ENCODE data around the gene PGM5.

Gene PGM5

GRCh38 chr9:68575817-68576216 is 219.4 kb downstream of the PGM5 start:
- TF ChIP-seq, protein P1, sequence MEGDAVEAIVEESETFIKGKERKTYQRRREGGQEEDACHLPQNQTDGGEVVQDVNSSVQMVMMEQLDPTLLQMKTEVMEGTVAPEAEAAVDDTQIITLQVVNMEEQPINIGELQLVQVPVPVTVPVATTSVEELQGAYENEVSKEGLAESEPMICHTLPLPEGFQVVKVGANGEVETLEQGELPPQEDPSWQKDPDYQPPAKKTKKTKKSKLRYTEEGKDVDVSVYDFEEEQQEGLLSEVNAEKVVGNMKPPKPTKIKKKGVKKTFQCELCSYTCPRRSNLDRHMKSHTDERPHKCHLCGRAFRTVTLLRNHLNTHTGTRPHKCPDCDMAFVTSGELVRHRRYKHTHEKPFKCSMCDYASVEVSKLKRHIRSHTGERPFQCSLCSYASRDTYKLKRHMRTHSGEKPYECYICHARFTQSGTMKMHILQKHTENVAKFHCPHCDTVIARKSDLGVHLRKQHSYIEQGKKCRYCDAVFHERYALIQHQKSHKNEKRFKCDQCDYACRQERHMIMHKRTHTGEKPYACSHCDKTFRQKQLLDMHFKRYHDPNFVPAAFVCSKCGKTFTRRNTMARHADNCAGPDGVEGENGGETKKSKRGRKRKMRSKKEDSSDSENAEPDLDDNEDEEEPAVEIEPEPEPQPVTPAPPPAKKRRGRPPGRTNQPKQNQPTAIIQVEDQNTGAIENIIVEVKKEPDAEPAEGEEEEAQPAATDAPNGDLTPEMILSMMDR (IDR thresholded peaks at IDR 0.05; ENCODE audit: low read depth, low read length, missing control alignments) = no peak
- DNase-seq (ENCODE audit: extremely low read depth, low read depth) = no peak
- H3K4me3 ChIP-seq (replicated peaks; ENCODE audit: low read depth, low read length) = no peak overlapping the region

DNA sequence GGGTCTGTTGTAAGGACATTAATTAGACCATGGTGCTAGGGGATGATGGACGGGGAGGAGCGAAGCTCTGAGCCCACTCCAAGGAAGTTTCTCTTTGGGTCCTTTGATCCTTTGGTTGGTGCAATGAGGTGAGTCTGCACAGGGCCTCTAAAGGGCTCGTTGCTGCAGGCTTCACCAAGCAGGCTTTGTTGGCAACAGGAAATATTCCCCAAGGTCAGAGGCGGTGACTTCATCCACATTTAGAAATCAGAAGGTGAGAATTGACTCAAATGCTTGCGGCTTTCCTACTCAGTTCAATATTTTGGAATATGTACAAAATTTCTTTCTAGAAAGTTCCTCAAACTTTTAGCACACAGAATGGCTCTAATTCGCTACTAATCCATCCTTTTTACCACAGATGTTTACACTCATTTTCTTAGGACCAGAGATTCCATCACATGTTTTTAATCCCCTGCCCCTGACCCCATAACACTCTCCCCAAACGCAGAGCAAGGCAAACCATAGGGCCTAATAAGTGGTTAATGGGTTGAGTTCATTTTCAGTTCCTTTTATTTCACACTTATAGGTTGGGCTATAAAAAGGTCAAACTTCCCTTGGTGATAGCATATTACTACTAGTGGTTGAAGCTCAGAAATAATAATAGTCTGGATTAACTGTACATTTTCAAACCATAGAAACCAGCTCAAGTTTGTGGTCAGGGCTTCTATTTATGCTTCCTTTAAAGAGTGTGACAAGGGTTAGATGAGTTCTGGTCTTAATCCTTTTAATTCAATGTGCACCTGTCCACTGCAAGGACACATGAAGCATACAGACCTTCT is 221.6 kb downstream of the PGM5 start:
- TF ChIP-seq, protein P1 (IDR thresholded peaks at IDR 0.05; ENCODE audit: low read depth, low read length, missing control alignments) = no peak
- no peak for DNase-seq (ENCODE audit: extremely low read depth, low read depth)
- H3K4me3 ChIP-seq (replicated peaks; ENCODE audit: low read depth, low read length) = no peak overlapping the region
